ENCODE results near the gene FREM3.

Gene FREM3

DNA sequence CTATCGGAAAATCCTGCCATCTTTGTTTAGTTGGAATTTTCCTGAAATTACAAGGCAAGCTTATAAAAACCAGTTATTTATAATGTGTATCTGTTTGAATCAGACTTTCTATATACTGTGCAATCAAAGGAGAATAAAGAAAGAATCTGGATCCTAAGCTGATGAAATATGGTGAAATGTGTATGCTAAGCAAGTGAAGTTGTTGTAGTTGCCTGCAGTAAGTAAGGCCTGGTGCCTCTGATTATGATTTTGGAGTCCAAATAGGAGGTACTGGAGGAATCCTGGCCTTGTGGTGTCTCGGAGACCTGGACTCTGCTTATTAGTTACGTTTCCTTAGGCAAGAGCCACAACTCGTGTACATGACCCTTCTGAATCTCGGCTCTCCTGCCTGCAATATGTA lies 13.1 kb upstream of the FREM3 start:
- H2AFZ ChIP-seq (ENCODE audit: low read depth, low read length): no peak overlapping the region
- no peaks in the 10 kb centered on the region for H3K36me3 ChIP-seq (ENCODE audit: insufficient read depth, low read length)
- no peaks in the 10 kb centered on the region for H3K27me3 ChIP-seq (ENCODE audit: insufficient read depth, low read length, poor library complexity)
- no peak overlapping the region for H3K9ac ChIP-seq (ENCODE audit: low read depth, low read length)
- no peaks in the 10 kb centered on the region for H3K9me3 ChIP-seq (ENCODE audit: insufficient read depth, low read length, severe bottlenecking)
- no peak overlapping the region for H3K4me3 ChIP-seq (ENCODE audit: low read depth in 1 of 2, low read length in 2 of 2)
- H3K4me1 ChIP-seq (ENCODE audit: insufficient read depth, low read length): no peaks in the 10 kb centered on the region
- no peak for ATAC-seq (ENCODE audit: insufficient read depth, low read depth)
- no peaks in the 10 kb centered on the region for H4K20me1 ChIP-seq (ENCODE audit: insufficient read depth, low read length)
- no peak overlapping the region for H3K4me2 ChIP-seq (ENCODE audit: insufficient read depth, low read length)
- H3K27ac ChIP-seq (ENCODE audit: low read length): no peak overlapping the region
- no peak for DNase-seq
- no peaks in the 10 kb centered on the region for H3K79me2 ChIP-seq (ENCODE audit: insufficient read depth, low read length)
- TF ChIP-seq EZH2 (IDR thresholded peaks at IDR 0.05; ENCODE audit: borderline replicate concordance, low read depth, low read length, severe bottlenecking): no peak
- TF ChIP-seq, protein P1, sequence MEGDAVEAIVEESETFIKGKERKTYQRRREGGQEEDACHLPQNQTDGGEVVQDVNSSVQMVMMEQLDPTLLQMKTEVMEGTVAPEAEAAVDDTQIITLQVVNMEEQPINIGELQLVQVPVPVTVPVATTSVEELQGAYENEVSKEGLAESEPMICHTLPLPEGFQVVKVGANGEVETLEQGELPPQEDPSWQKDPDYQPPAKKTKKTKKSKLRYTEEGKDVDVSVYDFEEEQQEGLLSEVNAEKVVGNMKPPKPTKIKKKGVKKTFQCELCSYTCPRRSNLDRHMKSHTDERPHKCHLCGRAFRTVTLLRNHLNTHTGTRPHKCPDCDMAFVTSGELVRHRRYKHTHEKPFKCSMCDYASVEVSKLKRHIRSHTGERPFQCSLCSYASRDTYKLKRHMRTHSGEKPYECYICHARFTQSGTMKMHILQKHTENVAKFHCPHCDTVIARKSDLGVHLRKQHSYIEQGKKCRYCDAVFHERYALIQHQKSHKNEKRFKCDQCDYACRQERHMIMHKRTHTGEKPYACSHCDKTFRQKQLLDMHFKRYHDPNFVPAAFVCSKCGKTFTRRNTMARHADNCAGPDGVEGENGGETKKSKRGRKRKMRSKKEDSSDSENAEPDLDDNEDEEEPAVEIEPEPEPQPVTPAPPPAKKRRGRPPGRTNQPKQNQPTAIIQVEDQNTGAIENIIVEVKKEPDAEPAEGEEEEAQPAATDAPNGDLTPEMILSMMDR (IDR thresholded peaks at IDR 0.05; ENCODE audit: borderline replicate concordance, extremely low read depth, low read length, poor library complexity, severe bottlenecking): no peak

DNA sequence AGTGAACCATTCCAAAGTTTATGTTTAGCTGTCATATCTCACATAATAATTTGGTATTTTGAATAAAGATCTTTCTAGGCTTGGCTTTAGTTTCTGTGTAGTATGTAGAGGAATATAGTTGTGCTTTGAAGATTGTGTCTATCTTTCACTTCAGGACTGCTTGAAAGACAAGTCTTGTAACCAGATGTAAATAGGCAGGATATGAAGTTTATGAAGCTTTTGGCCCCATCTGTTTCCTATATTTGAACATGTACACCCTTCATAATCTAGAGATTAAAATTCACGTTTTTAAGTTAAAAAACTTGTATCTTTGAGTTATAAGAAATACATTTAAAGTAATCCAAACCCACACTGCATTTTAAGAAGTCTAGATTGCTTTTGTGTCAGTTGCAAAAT lies 11.7 kb upstream of the FREM3 start:
- Histone ChIP-seq H3K4me3 (ENCODE audit: low read depth in 1 of 2, low read length in 2 of 2) (no peak overlapping the region), H3K79me2 (ENCODE audit: insufficient read depth, low read length) (no peaks in the 10 kb centered on the region), H3K27ac (ENCODE audit: low read length) (no peak overlapping the region), H3K4me2 (ENCODE audit: insufficient read depth, low read length) (no peak overlapping the region), H4K20me1 (ENCODE audit: insufficient read depth, low read length) (no peaks in the 10 kb centered on the region), H3K4me1 (ENCODE audit: insufficient read depth, low read length) (no peaks in the 10 kb centered on the region), H3K36me3 (ENCODE audit: insufficient read depth, low read length) (no peaks in the 10 kb centered on the region), H2AFZ (ENCODE audit: low read depth, low read length) (no peak overlapping the region), H3K9ac (ENCODE audit: low read depth, low read length) (no peak overlapping the region), H3K27me3 (ENCODE audit: insufficient read depth, low read length, poor library complexity) (no peaks in the 10 kb centered on the region), H3K9me3 (ENCODE audit: insufficient read depth, low read length, severe bottlenecking) (no peaks in the 10 kb centered on the region)
- DNase-seq (no peak), ATAC-seq (ENCODE audit: insufficient read depth, low read depth) (no peak)
- TF ChIP-seq, protein P1 (IDR thresholded peaks at IDR 0.05; ENCODE audit: borderline replicate concordance, extremely low read depth, low read length, poor library complexity, severe bottlenecking): no peak
- TF ChIP-seq EZH2 (IDR thresholded peaks at IDR 0.05; ENCODE audit: borderline replicate concordance, low read depth, low read length, severe bottlenecking): no peak

DNA sequence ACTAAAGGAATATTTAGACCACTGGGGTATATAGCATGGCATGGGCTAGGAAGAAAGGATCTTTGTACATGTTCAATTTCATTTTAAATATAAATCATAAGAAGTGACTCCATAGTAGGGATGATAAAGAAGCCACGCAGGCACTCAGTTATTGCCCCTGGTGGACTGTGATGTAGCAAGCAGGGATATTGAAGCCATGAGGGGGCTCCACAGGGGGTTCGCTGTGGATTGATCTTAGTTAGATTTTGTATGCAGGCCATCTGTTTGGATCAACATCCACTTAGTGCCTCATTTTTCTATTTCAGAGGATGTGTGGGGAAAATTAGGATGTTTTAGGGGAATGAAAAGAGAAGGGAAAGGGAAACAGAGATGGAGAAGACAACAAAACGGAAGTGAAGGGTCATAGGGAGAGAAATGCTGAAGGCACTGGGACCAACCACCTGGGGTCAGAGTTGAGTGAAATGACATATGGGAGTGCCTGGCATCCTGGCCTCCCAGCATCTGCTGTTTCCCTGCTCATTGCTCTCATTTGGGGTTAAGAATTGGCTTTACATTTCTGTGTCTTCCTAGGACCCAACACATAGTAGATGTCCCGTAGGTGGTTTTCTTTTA lies 11.2 kb upstream of the FREM3 start:
- Histone ChIP-seq H3K9ac (ENCODE audit: low read depth, low read length) (no peak overlapping the region), H3K36me3 (ENCODE audit: insufficient read depth, low read length) (no peaks in the 10 kb centered on the region), H3K27me3 (ENCODE audit: insufficient read depth, low read length, poor library complexity) (no peaks in the 10 kb centered on the region), H3K4me2 (ENCODE audit: insufficient read depth, low read length) (no peak overlapping the region), H3K9me3 (ENCODE audit: insufficient read depth, low read length, severe bottlenecking) (no peaks in the 10 kb centered on the region), H3K27ac (ENCODE audit: low read length) (no peak overlapping the region), H3K4me3 (ENCODE audit: low read depth in 1 of 2, low read length in 2 of 2) (no peak overlapping the region), H3K79me2 (ENCODE audit: insufficient read depth, low read length) (no peaks in the 10 kb centered on the region), H3K4me1 (ENCODE audit: insufficient read depth, low read length) (no peaks in the 10 kb centered on the region), H2AFZ (ENCODE audit: low read depth, low read length) (no peak overlapping the region), H4K20me1 (ENCODE audit: insufficient read depth, low read length) (no peaks in the 10 kb centered on the region)
- ATAC-seq (ENCODE audit: insufficient read depth, low read depth): peak; percentile 45; the same call in 1 of the 3 replicates
- TF ChIP-seq, protein P1 (IDR thresholded peaks at IDR 0.05; ENCODE audit: borderline replicate concordance, extremely low read depth, low read length, poor library complexity, severe bottlenecking): no peak
- no peak for TF ChIP-seq EZH2 (IDR thresholded peaks at IDR 0.05; ENCODE audit: borderline replicate concordance, low read depth, low read length, severe bottlenecking)
- no peak for DNase-seq

Data from DND-41 (cell line).